Measurements from ENCODE around the gene TMEM109. TPM values are rescaled to one million over a fixed set of nuclear protein-coding genes. Genes with fewer than 3 reads are reported as not detected.
A peak's percentile ranks its signal among the peaks of the same experiment; 100 is the strongest.
"Not testable (repeated sequence)": the region's sequence is repeated elsewhere in the genome, so short reads cannot be mapped to it uniquely, and the experiment has no call there.

Gene TMEM109
- total RNA-seq, 1 donor from 2014 or later, result 127 TPM

GRCh38 chr11:60906132-60906972 lies 7.6 kb upstream of the TMEM109 start, which contains the start of gene PRPF19:
TSS of gene PRPF19 (minus strand) at chr11:60906585. CDS start at chr11:60906382, 203 bp downstream.
- no peaks in the 10 kb centered on the region for H3K9me3 ChIP-seq
- H3K4me3 ChIP-seq, result peak within 1 kb of the TSS; percentile 77 to 99
- peaks cover 0 to 22% of the 10 kb centered on the region in 2 donors for H3K36me3 ChIP-seq
- H3K27ac ChIP-seq, result peak within 1 kb of the TSS; percentile 91
- TF ChIP-seq POLR2AphosphoS5 (IDR thresholded peaks at IDR 0.05; ENCODE audit: insufficient read depth in 1 of 2, low read depth in 1 of 2) (peak; percentile 92 to 99), CTCF (IDR thresholded peaks at IDR 0.05) (no peak), POLR2A (IDR thresholded peaks at IDR 0.05) (peak in 1 of 2 donors; percentile 45)
- DNase-seq (ENCODE audit: extremely low spot score in 2 of 2), result peak in 1 of 2 donors; percentile 96
- H3K27me3 ChIP-seq, result no peaks in the 10 kb centered on the region
- intact Hi-C loops (cut with DNase I), result loop anchor here (5.0 to 10.0 kb wide), 2 partner anchors 64 to 1708 kb away; partner anchors contain the start of genes CCDC86, EML3 and ROM1
- peaks cover 34% of the 10 kb centered on the region for H3K4me1 ChIP-seq

GRCh38 chr11:60908803-60909202 lies 5.2 kb upstream of the TMEM109 start:
- TF ChIP-seq POLR2AphosphoS5 (IDR thresholded peaks at IDR 0.05; ENCODE audit: insufficient read depth in 1 of 2, low read depth in 1 of 2) (no peak), POLR2A (IDR thresholded peaks at IDR 0.05) (no peak), CTCF (IDR thresholded peaks at IDR 0.05) (no peak)
- intact Hi-C loops (cut with DNase I), result loop anchor here (5.0 to 10.0 kb wide), 2 partner anchors 67 to 1706 kb away; partner anchors contain the start of genes CCDC86, EML3 and ROM1
- DNase-seq (ENCODE audit: extremely low spot score in 2 of 2), result no peak
- Histone ChIP-seq H3K4me3 (no peak overlapping the region), H3K4me1 (peaks cover 38% of the 10 kb centered on the region), H3K36me3 (no peaks in the 10 kb centered on the region), H3K27ac (no peak overlapping the region), H3K27me3 (no peaks in the 10 kb centered on the region), H3K9me3 (no peaks in the 10 kb centered on the region)

- not testable (repeated sequence) for H3K36me3 ChIP-seq; H3K9me3 ChIP-seq; H3K27ac ChIP-seq; H3K4me3 ChIP-seq; DNase-seq (ENCODE audit: extremely low spot score in 2 of 2); H3K27me3 ChIP-seq
- H3K4me1 ChIP-seq, result peaks cover 28% of the 10 kb centered on the region
- intact Hi-C loops (cut with DNase I), result loop anchor here (5.0 to 10.0 kb wide), 2 partner anchors 67 to 1705 kb away; partner anchors contain the start of genes CCDC86, EML3 and ROM1
Measured at GRCh38 chr11:60909680-60910280, 4.2 kb upstream of the TMEM109 start.

DNA sequence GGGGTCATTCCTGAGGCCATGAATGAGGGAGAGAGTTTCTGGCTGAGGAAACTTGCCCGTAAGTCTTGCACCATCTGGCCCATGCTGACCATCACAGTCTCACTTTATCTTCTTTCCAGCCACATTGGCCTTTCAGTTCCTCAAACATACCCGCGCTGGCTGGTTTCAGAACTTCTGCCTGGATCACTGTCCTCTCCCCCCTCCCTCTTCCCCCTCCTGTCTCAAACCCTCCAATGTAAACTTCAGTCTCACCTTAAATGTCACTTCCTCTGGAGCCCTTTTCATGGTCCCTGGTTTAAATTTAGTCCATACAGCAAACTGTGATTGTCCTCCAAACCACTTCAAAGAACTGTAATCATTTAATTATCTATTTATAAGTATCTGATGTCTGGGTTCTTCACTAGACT lies 3.7 kb upstream of the TMEM109 start:
- H3K27me3 ChIP-seq, result no peaks in the 10 kb centered on the region
- H3K4me1 ChIP-seq, result peaks cover 24% of the 10 kb centered on the region
- H3K36me3 ChIP-seq, result no peaks in the 10 kb centered on the region
- no peak overlapping the region for H3K27ac ChIP-seq
- intact Hi-C loops (cut with DNase I), result no loop called here
- TF ChIP-seq CTCF (IDR thresholded peaks at IDR 0.05), result no peak
- no peak for TF ChIP-seq POLR2A (IDR thresholded peaks at IDR 0.05)
- TF ChIP-seq POLR2AphosphoS5 (IDR thresholded peaks at IDR 0.05; ENCODE audit: insufficient read depth in 1 of 2, low read depth in 1 of 2), result no peak
- H3K4me3 ChIP-seq, result no peak overlapping the region
- H3K9me3 ChIP-seq, result no peaks in the 10 kb centered on the region
- DNase-seq (ENCODE audit: extremely low spot score in 2 of 2), result no peak

GRCh38 chr11:60910711-60911380 lies 3.1 kb upstream of the TMEM109 start:
- H3K27ac ChIP-seq, result no peak overlapping the region
- H3K9me3 ChIP-seq, result no peaks in the 10 kb centered on the region
- H3K27me3 ChIP-seq, result no peaks in the 10 kb centered on the region
- intact Hi-C loops (cut with DNase I), result no loop called here
- no peak for DNase-seq (ENCODE audit: extremely low spot score in 2 of 2)
- no peaks in the 10 kb centered on the region for H3K36me3 ChIP-seq
- peaks cover 24% of the 10 kb centered on the region for H3K4me1 ChIP-seq
- H3K4me3 ChIP-seq, result no peak overlapping the region
- no peak for TF ChIP-seq POLR2AphosphoS5 (IDR thresholded peaks at IDR 0.05; ENCODE audit: insufficient read depth in 1 of 2, low read depth in 1 of 2)
- TF ChIP-seq CTCF (IDR thresholded peaks at IDR 0.05), result no peak
- no peak for TF ChIP-seq POLR2A (IDR thresholded peaks at IDR 0.05)
